B cell (primary cell): ENCODE measurements around the gene TUBAL3. TPM values are rescaled to one million over a fixed set of nuclear protein-coding genes. Genes with fewer than 3 reads are reported as not detected.
"Not testable (repeated sequence)": the region's sequence is repeated elsewhere in the genome, so short reads cannot be mapped to it uniquely, and the experiment has no call there.

ENCODE experiments used
- ATAC-seq: fragments of 200-7000 bp; cut with Tn5 transposase; one replicate; pipeline ENCODE4 v1.10.0; 2021; ENCODE audit warnings: low read depth, mild to moderate bottlenecking, moderate number of reproducible peaks, moderate library complexity
- CTCF ChIA-PET: fragments of 350-600 bp; sonication (Branson Sonifier 250); formaldehyde crosslinking; loops from one replicate; lab custom pipeline; 2021; ENCODE audit warnings: antibody characterized with exemption, inconsistent platforms; lab: Charles Lee
- POLR2A ChIA-PET: fragments of 350-600 bp; sonication (Branson Sonifier 250); formaldehyde crosslinking; loops from one replicate; lab custom pipeline; 2021; ENCODE audit warnings: antibody characterized with exemption; lab: Charles Lee
- DNase-seq: peaks from one replicate; pipeline ENCODE4 v3.0.0; 2013
- H2AFZ ChIP-seq: 2 replicates; pipeline ENCODE4 v1.6.1; 2012; ENCODE audit warnings: mild to moderate bottlenecking, low read depth, low read length; ENCODE audit not compliant: insufficient read depth, poor library complexity, severe bottlenecking
- H3K27ac ChIP-seq, 2 donors: 1 replicate in 1 of 2; 2 replicates in 1 of 2; pipeline ENCODE4 v1.5.1; 2012 to 2013; ENCODE audit warnings: low read length in 2 of 2, mild to moderate bottlenecking in 2 of 2, moderate library complexity in 1 of 2
- H3K27me3 ChIP-seq, 4 experiments: fragments of 200-600 bp in 1 of 4; sonication (generic) in 1 of 4; replicated peaks in 1 of 4; 1 replicate in 2 of 4; 2 replicates in 2 of 4; pipeline versions ENCODE4 v1.6.1 to v1.7.0; 2013 to 2016; ENCODE audit warnings: low read length in 3 of 4, mild to moderate bottlenecking in 2 of 4, mixed read lengths in 1 of 4, moderate library complexity in 1 of 4; ENCODE audit not compliant: insufficient read depth in 4 of 4, control insufficient read depth in 3 of 4; ENCODE audit errors: control extremely low read depth in 1 of 4
- H3K36me3 ChIP-seq, 2 experiments: replicated peaks in 1 of 2; 1 replicate in 1 of 2; 2 replicates in 1 of 2; pipeline versions ENCODE4 v1.6.1 to v1.7.1; 2013; ENCODE audit warnings: low read length in 1 of 2; ENCODE audit not compliant: insufficient read depth in 2 of 2, control insufficient read depth in 1 of 2; ENCODE audit errors: control extremely low read depth in 1 of 2, extremely low read depth in 1 of 2
- H3K4me1 ChIP-seq, 2 donors: fragments of 200-600 bp in 1 of 2; sonication (generic) in 1 of 2; 1 replicate in 1 of 2; 2 replicates in 1 of 2; pipeline versions ENCODE4 v1.5.1 to v1.6.1; 2013 to 2017; ENCODE audit warnings: low read length in 2 of 2; ENCODE audit not compliant: control insufficient read depth in 2 of 2, insufficient read depth in 2 of 2
- H3K4me2 ChIP-seq: replicated peaks from 2 replicates; pipeline ENCODE3; 2012; ENCODE audit warnings: mild to moderate bottlenecking, low read depth, low read length; ENCODE audit not compliant: poor library complexity, severe bottlenecking
- H3K4me3 ChIP-seq, 5 experiments: fragments of 200-600 bp in 1 of 5; sonication (generic) in 1 of 5; 1 replicate in 3 of 5; 2 replicates in 2 of 5; pipeline versions ENCODE4 v1.5.1 to v1.7.0; 2011 to 2016; ENCODE audit warnings: low read length in 4 of 5, mild to moderate bottlenecking in 4 of 5, low read depth in 2 of 5, control low read depth in 1 of 5, moderate library complexity in 1 of 5; ENCODE audit not compliant: insufficient read depth in 1 of 5; ENCODE audit errors: control extremely low read depth in 1 of 5, extremely low read depth in 1 of 5
- H3K79me2 ChIP-seq: fragments of 200-600 bp; sonication (generic); one replicate; pipeline ENCODE4 v1.6.0; 2016; ENCODE audit warnings: low read length; ENCODE audit not compliant: control insufficient read depth, insufficient read depth
- H3K9ac ChIP-seq: fragments of 200-600 bp; sonication (generic); 2 replicates; pipeline ENCODE4 v1.6.1; 2017; ENCODE audit warnings: mild to moderate bottlenecking, low read length, moderate library complexity
- H3K9me3 ChIP-seq, 3 donors: one replicate each; pipeline versions ENCODE4 v1.6.1 to v1.7.1; 2013; ENCODE audit warnings: low read length in 2 of 3; ENCODE audit not compliant: control insufficient read depth in 2 of 3, insufficient read depth in 1 of 3; ENCODE audit errors: control extremely low read depth in 1 of 3
- H4K20me1 ChIP-seq: 2 replicates; pipeline ENCODE4 v1.6.0; 2012; ENCODE audit warnings: mild to moderate bottlenecking, low read length; ENCODE audit not compliant: insufficient read depth, control insufficient read depth, poor library complexity, severe bottlenecking
- H3K27ac Mint-ChIP-seq: one replicate; pipeline ENCODE4 v1.8.0; 2021; ENCODE audit warnings: mixed read lengths
- H3K27me3 Mint-ChIP-seq: one replicate; pipeline ENCODE4 v1.8.0; 2021; ENCODE audit warnings: mixed read lengths
- H3K4me1 Mint-ChIP-seq: one replicate; pipeline ENCODE4 v1.8.0; 2021; ENCODE audit warnings: mixed read lengths
- H3K4me3 Mint-ChIP-seq: one replicate; pipeline ENCODE4 v1.8.0; 2021; ENCODE audit warnings: mixed read lengths
- H3K9me3 Mint-ChIP-seq: one replicate; pipeline ENCODE4 v1.8.0; 2022; ENCODE audit warnings: mixed read lengths; ENCODE audit not compliant: insufficient read depth
- EZH2 ChIP-seq: IDR thresholded peaks from 2 replicates; pipeline ENCODE4 v1.6.1; 2012; ENCODE audit warnings: borderline replicate concordance, low read depth, mild to moderate bottlenecking, moderate library complexity, low read length; ENCODE audit not compliant: insufficient read depth, poor library complexity, severe bottlenecking
- WGBS: methylation state at CpG from one replicate; pipeline ENCODE4 v1.1.5; 2013; ENCODE audit warnings: missing lambda C conversion rate; ENCODE audit not compliant: insufficient coverage; 5-methylcytosine and 5-hydroxymethylcytosine counted together
- intact Hi-C: fragments of 100-400 bp; cut with micrococcal nuclease; formaldehyde crosslinking; loops from one replicate; pipeline ENCODE4 v1.10.0; 2022
- polyA plus RNA-seq: library from polyadenylated mRNA; depleted of rRNA; stranded (reverse); fragments of >200 nt; gene quantifications from 2 replicates; pipeline ENCODE4 v1.2.3, GENCODE V29; 2012
- total RNA-seq, 2 donors: library from RNA; stranded (reverse); fragments of 120-200 nt in 1 of 2; gene quantifications; 1 replicate in 1 of 2; 2 replicates in 1 of 2; pipeline versions ENCODE4 v1.2.3 to v1.2.4, GENCODE V29; 2013 to 2022
- TF ChIP-seq, protein P1 (sequence below): fragments of 200-600 bp; IDR thresholded peaks from one replicate; pipeline ENCODE4 v1.8.0; 2022; ENCODE audit warnings: antibody characterized with exemption, mild to moderate bottlenecking

TUBAL3 gene
- total and polyA plus RNA-seq, 2 donors (not counting 1 experiment from before 2014, with no cell fraction given) = not detected

DNA sequence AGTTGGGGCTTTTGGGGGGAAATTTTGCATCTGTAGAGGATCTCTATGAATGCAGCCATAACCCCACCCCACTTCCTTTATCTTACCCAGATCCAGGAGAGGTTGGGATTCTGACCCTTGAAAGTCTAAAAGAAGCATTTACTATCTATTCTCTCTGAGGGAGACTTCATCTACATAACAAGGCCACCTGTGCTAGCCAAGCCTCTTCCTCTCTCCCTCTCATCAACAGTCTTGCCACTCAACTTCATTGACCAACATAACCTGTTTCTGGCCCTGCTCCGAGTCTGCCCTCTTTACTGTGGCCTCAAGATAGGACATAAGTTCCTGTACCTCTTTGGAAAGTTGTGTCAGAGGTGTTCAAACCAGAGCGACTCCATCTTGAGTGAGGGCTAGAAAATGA is 19.4 kb downstream of the TUBAL3 start:
- no peak overlapping the region for H3K4me2 ChIP-seq
- H2AFZ ChIP-seq = no peak overlapping the region
- TF ChIP-seq, protein P1, sequence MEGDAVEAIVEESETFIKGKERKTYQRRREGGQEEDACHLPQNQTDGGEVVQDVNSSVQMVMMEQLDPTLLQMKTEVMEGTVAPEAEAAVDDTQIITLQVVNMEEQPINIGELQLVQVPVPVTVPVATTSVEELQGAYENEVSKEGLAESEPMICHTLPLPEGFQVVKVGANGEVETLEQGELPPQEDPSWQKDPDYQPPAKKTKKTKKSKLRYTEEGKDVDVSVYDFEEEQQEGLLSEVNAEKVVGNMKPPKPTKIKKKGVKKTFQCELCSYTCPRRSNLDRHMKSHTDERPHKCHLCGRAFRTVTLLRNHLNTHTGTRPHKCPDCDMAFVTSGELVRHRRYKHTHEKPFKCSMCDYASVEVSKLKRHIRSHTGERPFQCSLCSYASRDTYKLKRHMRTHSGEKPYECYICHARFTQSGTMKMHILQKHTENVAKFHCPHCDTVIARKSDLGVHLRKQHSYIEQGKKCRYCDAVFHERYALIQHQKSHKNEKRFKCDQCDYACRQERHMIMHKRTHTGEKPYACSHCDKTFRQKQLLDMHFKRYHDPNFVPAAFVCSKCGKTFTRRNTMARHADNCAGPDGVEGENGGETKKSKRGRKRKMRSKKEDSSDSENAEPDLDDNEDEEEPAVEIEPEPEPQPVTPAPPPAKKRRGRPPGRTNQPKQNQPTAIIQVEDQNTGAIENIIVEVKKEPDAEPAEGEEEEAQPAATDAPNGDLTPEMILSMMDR = no peak
- no peak for TF ChIP-seq EZH2
- CTCF ChIA-PET = no interaction called here
- H3K9me3 Mint-ChIP-seq = peaks cover 7% of the 10 kb centered on the region
- POLR2A ChIA-PET = no interaction called here
- no peaks in the 10 kb centered on the region for H3K36me3 ChIP-seq
- H3K27me3 Mint-ChIP-seq = peaks cover 15% of the 10 kb centered on the region
- H3K9ac ChIP-seq = no peak overlapping the region
- intact Hi-C loops = no loop called here
- no peaks in the 10 kb centered on the region for H3K27me3 ChIP-seq
- no peaks in the 10 kb centered on the region for H3K4me1 Mint-ChIP-seq
- no peak overlapping the region for H3K4me3 ChIP-seq
- no peaks in the 10 kb centered on the region for H3K4me1 ChIP-seq
- DNase-seq (no peak), ATAC-seq (no peak)
- peaks cover 0 to 10% (median 3%) of the 10 kb centered on the region in 3 donors for H3K9me3 ChIP-seq
- H3K4me3 Mint-ChIP-seq = no peak overlapping the region
- no peak overlapping the region for H3K27ac ChIP-seq
- H4K20me1 ChIP-seq = no peaks in the 10 kb centered on the region
- 92% methylated on average over 2 of the region's 2 CpGs for WGBS
- H3K79me2 ChIP-seq = no peaks in the 10 kb centered on the region
- no peak overlapping the region for H3K27ac Mint-ChIP-seq

DNA sequence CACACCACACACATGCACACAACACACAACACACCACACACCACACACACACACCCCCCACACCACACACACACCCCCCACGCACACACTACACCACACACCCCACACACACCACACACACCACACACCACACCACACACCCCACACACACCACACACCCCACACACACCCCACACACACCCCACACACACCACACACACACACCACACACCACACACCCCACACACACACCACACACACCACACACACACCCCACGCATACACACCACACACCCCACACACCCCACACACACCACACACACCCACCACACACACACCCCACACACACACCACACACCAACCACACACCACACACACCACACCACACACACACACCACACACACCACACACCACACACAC is 23.4 kb downstream of the TUBAL3 start:
- Histone ChIP-seq H4K20me1 (no peaks in the 10 kb centered on the region), H3K4me3 (no peak overlapping the region), H3K9ac (no peak overlapping the region), H3K36me3 (no peaks in the 10 kb centered on the region), H3K9me3 (peaks cover 0 to 3% (median 2%) of the 10 kb centered on the region in 3 donors), H3K79me2 (no peaks in the 10 kb centered on the region), H3K4me1 (no peaks in the 10 kb centered on the region), H3K4me2 (no peak overlapping the region), H3K27me3 (peaks cover 0 to 3% (median under 1%) of the 10 kb centered on the region in 4 experiments), H2AFZ (no peak overlapping the region), H3K27ac (no peak overlapping the region)
- DNase-seq = no peak
- intact Hi-C loops = no loop called here
- H3K27me3 Mint-ChIP-seq = peaks cover 14% of the 10 kb centered on the region
- WGBS = 100% methylated on average over 1 of the region's 2 CpGs
- CTCF ChIA-PET = no interaction called here
- peaks cover 5% of the 10 kb centered on the region for H3K9me3 Mint-ChIP-seq
- POLR2A ChIA-PET = no interaction called here
- no peak for ATAC-seq
- no peaks in the 10 kb centered on the region for H3K4me1 Mint-ChIP-seq
- no peak overlapping the region for H3K4me3 Mint-ChIP-seq
- TF ChIP-seq, protein P1 = no peak
- H3K27ac Mint-ChIP-seq = no peak overlapping the region

DNA sequence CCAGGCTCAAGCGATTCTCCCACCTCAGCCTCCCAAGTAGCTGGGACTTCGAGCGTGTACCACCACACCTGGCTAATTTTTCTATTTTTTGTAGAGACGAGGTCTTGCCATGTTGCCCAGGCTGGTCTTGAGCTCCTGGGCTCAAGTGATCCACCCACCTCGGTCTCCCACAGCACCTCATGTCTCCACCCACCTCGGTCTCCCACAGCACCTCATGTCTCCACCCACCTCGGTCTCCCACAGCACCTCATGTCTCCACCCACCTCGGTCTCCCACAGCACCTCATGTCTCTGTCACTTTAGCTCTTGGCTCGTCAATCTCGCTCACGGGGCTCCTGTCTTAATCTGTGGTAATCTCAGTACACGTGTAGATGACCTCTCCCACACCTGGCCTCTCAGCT is 24.2 kb downstream of the TUBAL3 start:
- DNase-seq, CTCF ChIA-PET, ATAC-seq, intact Hi-C loops, H3K9ac ChIP-seq, POLR2A ChIA-PET, H2AFZ ChIP-seq, H3K9me3 Mint-ChIP-seq, H3K4me2 ChIP-seq, H4K20me1 ChIP-seq, H3K9me3 ChIP-seq, H3K79me2 ChIP-seq, H3K4me1 ChIP-seq, H3K27me3 ChIP-seq, H3K4me3 Mint-ChIP-seq, H3K4me1 Mint-ChIP-seq, H3K27ac Mint-ChIP-seq, H3K4me3 ChIP-seq, H3K36me3 ChIP-seq, H3K27ac ChIP-seq: not testable (repeated sequence)
- 94% methylated on average over 12 of the region's 12 CpGs for WGBS
- H3K27me3 Mint-ChIP-seq = peaks cover 17% of the 10 kb centered on the region
